Measurements from ENCODE around the gene SALL1. TPM values are rescaled to one million over a fixed set of nuclear protein-coding genes. Genes with fewer than 3 reads are reported as not detected.

SALL1 gene
- total and polyA plus RNA-seq, 9 of the 15 experiments (the other 6 are each of a cell fraction or from before 2014, with no cell fraction given), result not detected

GRCh38 chr16:51172368-51172767 lies 21.3 kb upstream of the SALL1 start:
- intact Hi-C loops (cut with micrococcal nuclease) (no loop called here), in situ Hi-C loops (cut with MboI) (no loop called here)
- H4K20me1 ChIP-seq (replicated peaks; ENCODE audit: control insufficient read depth, insufficient read depth, low read length), result no peaks in the 10 kb centered on the region
- H3K27me3 ChIP-seq (ENCODE audit: control insufficient read depth in 2 of 2, insufficient read depth in 2 of 2, low read length in 2 of 2), result no peaks in the 10 kb centered on the region
- no peak for DNase-seq (ENCODE audit: extremely low read depth in 1 of 4, low spot score in 3 of 4)
- no peak for ATAC-seq
- no peak overlapping the region for H2AFZ ChIP-seq (ENCODE audit: low read depth, low read length)
- no peaks in the 10 kb centered on the region for H3K9me3 ChIP-seq (replicated peaks; ENCODE audit: control insufficient read depth, insufficient read depth, low read depth, low read length)
- no peaks in the 10 kb centered on the region for H3K79me2 ChIP-seq (ENCODE audit: control insufficient read depth, insufficient read depth, low read length)
- ChIA-PET CTCF (ENCODE audit: low intra/inter-chr PET ratio) (no interaction called here), POLR2A (no interaction called here)
- no peaks in the 10 kb centered on the region for H3K36me3 ChIP-seq (ENCODE audit: control insufficient read depth, insufficient read depth, low read length)
- FAIRE-seq, result no peak
- no peak overlapping the region for H3K4me2 ChIP-seq (ENCODE audit: insufficient read depth, low read length)
- no peak overlapping the region for H3K9ac ChIP-seq (ENCODE audit: insufficient read depth in 1 of 2, low read depth in 2 of 2, low read length in 2 of 2)
- H3K9me1 ChIP-seq (ENCODE audit: control insufficient read depth, insufficient read depth, low read length), result no peaks in the 10 kb centered on the region
- no peak overlapping the region for H3K4me3 ChIP-seq
- H3K4me1 ChIP-seq (replicated peaks in 1 of 2; ENCODE audit: control insufficient read depth in 2 of 2, insufficient read depth in 2 of 2, low read length in 2 of 2), result no peaks in the 10 kb centered on the region
- WGBS (ENCODE audit: insufficient coverage, low coverage, missing lambda C conversion rate), result 0% methylated on average over 5 of the region's 5 CpGs
- no TSS peak for BruUV-seq (replicated peaks)
- no peak overlapping the region for H3K27ac ChIP-seq (ENCODE audit: extremely low read depth, low read depth, low read length)
- TF ChIP-seq POLR2G (IDR thresholded peaks at IDR 0.05; ENCODE audit: low read depth, low read length), result no peak
- TF ChIP-seq LARP7 (IDR thresholded peaks at IDR 0.05), result no peak
- no peak for TF ChIP-seq HNRNPLL (IDR thresholded peaks at IDR 0.05; ENCODE audit: low read depth, low read length, poor library complexity, severe bottlenecking)
- no peak for TF ChIP-seq SLC30A9 (CRISPR knock-in tag; IDR thresholded peaks at IDR 0.05)
- TF ChIP-seq SNIP1 (IDR thresholded peaks at IDR 0.05; ENCODE audit: low read depth), result no peak
- no peak for TF ChIP-seq PHB (CRISPR knock-in tag; IDR thresholded peaks at IDR 0.05)
- TF ChIP-seq, protein P1, sequence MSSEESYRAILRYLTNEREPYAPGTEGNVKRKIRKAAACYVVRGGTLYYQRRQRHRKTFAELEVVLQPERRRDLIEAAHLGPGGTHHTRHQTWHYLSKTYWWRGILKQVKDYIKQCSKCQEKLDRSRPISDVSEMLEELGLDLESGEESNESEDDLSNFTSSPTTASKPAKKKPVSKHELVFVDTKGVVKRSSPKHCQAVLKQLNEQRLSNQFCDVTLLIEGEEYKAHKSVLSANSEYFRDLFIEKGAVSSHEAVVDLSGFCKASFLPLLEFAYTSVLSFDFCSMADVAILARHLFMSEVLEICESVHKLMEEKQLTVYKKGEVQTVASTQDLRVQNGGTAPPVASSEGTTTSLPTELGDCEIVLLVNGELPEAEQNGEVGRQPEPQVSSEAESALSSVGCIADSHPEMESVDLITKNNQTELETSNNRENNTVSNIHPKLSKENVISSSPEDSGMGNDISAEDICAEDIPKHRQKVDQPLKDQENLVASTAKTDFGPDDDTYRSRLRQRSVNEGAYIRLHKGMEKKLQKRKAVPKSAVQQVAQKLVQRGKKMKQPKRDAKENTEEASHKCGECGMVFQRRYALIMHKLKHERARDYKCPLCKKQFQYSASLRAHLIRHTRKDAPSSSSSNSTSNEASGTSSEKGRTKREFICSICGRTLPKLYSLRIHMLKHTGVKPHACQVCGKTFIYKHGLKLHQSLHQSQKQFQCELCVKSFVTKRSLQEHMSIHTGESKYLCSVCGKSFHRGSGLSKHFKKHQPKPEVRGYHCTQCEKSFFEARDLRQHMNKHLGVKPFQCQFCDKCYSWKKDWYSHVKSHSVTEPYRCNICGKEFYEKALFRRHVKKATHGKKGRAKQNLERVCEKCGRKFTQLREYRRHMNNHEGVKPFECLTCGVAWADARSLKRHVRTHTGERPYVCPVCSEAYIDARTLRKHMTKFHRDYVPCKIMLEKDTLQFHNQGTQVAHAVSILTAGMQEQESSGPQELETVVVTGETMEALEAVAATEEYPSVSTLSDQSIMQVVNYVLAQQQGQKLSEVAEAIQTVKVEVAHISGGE (CRISPR knock-in tag; IDR thresholded peaks at IDR 0.05), result no peak
- TF ChIP-seq, protein P2, sequence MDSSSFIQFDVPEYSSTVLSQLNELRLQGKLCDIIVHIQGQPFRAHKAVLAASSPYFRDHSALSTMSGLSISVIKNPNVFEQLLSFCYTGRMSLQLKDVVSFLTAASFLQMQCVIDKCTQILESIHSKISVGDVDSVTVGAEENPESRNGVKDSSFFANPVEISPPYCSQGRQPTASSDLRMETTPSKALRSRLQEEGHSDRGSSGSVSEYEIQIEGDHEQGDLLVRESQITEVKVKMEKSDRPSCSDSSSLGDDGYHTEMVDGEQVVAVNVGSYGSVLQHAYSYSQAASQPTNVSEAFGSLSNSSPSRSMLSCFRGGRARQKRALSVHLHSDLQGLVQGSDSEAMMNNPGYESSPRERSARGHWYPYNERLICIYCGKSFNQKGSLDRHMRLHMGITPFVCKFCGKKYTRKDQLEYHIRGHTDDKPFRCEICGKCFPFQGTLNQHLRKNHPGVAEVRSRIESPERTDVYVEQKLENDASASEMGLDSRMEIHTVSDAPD (CRISPR knock-in tag; IDR thresholded peaks at IDR 0.05), result no peak
- TF ChIP-seq LEF1 (IDR thresholded peaks at IDR 0.05), result no peak
- no peak for TF ChIP-seq ZC3H11A (IDR thresholded peaks at IDR 0.05; ENCODE audit: low read depth, low read length)
- no peak for TF ChIP-seq ZNF644 (tag; IDR thresholded peaks at IDR 0.05; ENCODE audit: low read depth)
- TF ChIP-seq, protein P3, sequence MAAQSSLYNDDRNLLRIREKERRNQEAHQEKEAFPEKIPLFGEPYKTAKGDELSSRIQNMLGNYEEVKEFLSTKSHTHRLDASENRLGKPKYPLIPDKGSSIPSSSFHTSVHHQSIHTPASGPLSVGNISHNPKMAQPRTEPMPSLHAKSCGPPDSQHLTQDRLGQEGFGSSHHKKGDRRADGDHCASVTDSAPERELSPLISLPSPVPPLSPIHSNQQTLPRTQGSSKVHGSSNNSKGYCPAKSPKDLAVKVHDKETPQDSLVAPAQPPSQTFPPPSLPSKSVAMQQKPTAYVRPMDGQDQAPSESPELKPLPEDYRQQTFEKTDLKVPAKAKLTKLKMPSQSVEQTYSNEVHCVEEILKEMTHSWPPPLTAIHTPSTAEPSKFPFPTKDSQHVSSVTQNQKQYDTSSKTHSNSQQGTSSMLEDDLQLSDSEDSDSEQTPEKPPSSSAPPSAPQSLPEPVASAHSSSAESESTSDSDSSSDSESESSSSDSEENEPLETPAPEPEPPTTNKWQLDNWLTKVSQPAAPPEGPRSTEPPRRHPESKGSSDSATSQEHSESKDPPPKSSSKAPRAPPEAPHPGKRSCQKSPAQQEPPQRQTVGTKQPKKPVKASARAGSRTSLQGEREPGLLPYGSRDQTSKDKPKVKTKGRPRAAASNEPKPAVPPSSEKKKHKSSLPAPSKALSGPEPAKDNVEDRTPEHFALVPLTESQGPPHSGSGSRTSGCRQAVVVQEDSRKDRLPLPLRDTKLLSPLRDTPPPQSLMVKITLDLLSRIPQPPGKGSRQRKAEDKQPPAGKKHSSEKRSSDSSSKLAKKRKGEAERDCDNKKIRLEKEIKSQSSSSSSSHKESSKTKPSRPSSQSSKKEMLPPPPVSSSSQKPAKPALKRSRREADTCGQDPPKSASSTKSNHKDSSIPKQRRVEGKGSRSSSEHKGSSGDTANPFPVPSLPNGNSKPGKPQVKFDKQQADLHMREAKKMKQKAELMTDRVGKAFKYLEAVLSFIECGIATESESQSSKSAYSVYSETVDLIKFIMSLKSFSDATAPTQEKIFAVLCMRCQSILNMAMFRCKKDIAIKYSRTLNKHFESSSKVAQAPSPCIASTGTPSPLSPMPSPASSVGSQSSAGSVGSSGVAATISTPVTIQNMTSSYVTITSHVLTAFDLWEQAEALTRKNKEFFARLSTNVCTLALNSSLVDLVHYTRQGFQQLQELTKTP (IDR thresholded peaks at IDR 0.05; ENCODE audit: low read depth in 1 of 2, partially characterized antibody in 2 of 2), result no peak
- TF ChIP-seq, protein P4, sequence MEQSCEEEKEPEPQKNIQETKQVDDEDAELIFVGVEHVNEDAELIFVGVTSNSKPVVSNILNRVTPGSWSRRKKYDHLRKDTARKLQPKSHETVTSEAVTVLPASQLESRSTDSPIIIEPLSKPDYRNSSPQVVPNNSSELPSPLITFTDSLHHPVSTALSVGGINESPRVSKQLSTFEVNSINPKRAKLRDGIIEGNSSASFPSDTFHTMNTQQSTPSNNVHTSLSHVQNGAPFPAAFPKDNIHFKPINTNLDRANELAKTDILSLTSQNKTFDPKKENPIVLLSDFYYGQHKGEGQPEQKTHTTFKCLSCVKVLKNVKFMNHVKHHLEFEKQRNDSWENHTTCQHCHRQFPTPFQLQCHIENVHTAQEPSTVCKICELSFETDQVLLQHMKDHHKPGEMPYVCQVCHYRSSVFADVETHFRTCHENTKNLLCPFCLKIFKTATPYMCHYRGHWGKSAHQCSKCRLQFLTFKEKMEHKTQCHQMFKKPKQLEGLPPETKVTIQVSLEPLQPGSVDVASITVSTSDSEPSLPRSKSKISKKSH (CRISPR knock-in tag; IDR thresholded peaks at IDR 0.05), result no peak

Data from K562 (cell line).